H1 (cell line): ENCODE measurements around the gene FMNL2. TPM values are rescaled to one million over a fixed set of nuclear protein-coding genes. Genes with fewer than 3 reads are reported as not detected.

Source experiments
- CTCF ChIA-PET: fragments of 300-600 bp; sonication (Branson Sonifier 250); formaldehyde crosslinking; loops from one replicate; lab custom pipeline; 2021; ENCODE audit not compliant: partially characterized antibody; lab: Charles Lee
- POLR2A ChIA-PET: fragments of 300-600 bp; sonication (Branson Sonifier 250); formaldehyde crosslinking; loops from one replicate; lab custom pipeline; 2021; ENCODE audit warnings: inconsistent platforms; ENCODE audit not compliant: partially characterized antibody; lab: Charles Lee
- DNase-seq, 2 experiments: peaks; one replicate each; pipeline versions ENCODE4 v3.0.0 to v3.0.0-alpha.2; 2010 to 2022; ENCODE audit warnings: low spot score in 2 of 2, low read depth in 1 of 2, mixed read lengths in 1 of 2
- FAIRE-seq: peaks from 2 replicates; lab custom pipeline; 2011; peaks lifted over from hg19 to GRCh38; lab: Jason Lieb, UNC
- H2AFZ ChIP-seq: 2 replicates; pipeline ENCODE4 v1.8.1; 2012; ENCODE audit warnings: low read length, inconsistent platforms
- H2AK5ac ChIP-seq: 2 replicates; pipeline ENCODE4 v1.6.1; 2013; ENCODE audit warnings: low read depth, low read length
- H2BK120ac ChIP-seq: replicated peaks from 2 replicates; pipeline ENCODE3; 2013; ENCODE audit warnings: low read depth, low read length, inconsistent platforms
- H2BK12ac ChIP-seq: 2 replicates; pipeline ENCODE4 v1.6.1; 2013; ENCODE audit warnings: low read depth, low read length
- H2BK15ac ChIP-seq: 2 replicates; pipeline ENCODE4 v1.6.1; 2013; ENCODE audit warnings: low read length
- H2BK20ac ChIP-seq: 2 replicates; pipeline ENCODE4 v1.6.1; 2013; ENCODE audit warnings: low read length
- H2BK5ac ChIP-seq: 2 replicates; pipeline ENCODE4 v1.6.1; 2013; ENCODE audit warnings: low read depth, low read length
- H3K14ac ChIP-seq: 2 replicates; pipeline ENCODE4 v1.6.1; 2013; ENCODE audit warnings: inconsistent platforms; ENCODE audit not compliant: insufficient read length
- H3K18ac ChIP-seq: 2 replicates; pipeline ENCODE4 v1.6.1; 2013; ENCODE audit warnings: low read length; ENCODE audit errors: extremely low read depth
- H3K23ac ChIP-seq: 2 replicates; pipeline ENCODE4 v1.6.1; 2013; ENCODE audit warnings: inconsistent platforms; ENCODE audit not compliant: insufficient read length
- H3K23me2 ChIP-seq: 2 replicates; pipeline ENCODE4 v1.6.1; 2013; ENCODE audit warnings: low read depth, low read length
- H3K27ac ChIP-seq: 2 replicates; pipeline ENCODE4 v1.6.1; 2011; ENCODE audit warnings: low read depth, low read length, inconsistent platforms
- H3K27me3 ChIP-seq, 4 experiments: replicated peaks in 1 of 4; 1 replicate in 1 of 4; 2 replicates in 3 of 4; pipeline versions ENCODE4 v1.6.1 to v1.8.1; 2011 to 2013; ENCODE audit warnings: low read length in 3 of 4, mild to moderate bottlenecking in 3 of 4, inconsistent platforms in 2 of 4, mixed read lengths in 2 of 4, moderate library complexity in 1 of 4; ENCODE audit not compliant: control insufficient read depth in 3 of 4, insufficient read depth in 3 of 4; ENCODE audit errors: extremely low read depth in 1 of 4
- H3K36me3 ChIP-seq, 4 experiments: 2 replicates each; pipeline versions ENCODE4 v1.6.1 to v1.8.1; 2011 to 2013; ENCODE audit warnings: mild to moderate bottlenecking in 4 of 4, low read length in 3 of 4, moderate library complexity in 2 of 4, control low read depth in 1 of 4, inconsistent platforms in 1 of 4; ENCODE audit not compliant: insufficient read depth in 4 of 4, control insufficient read depth in 2 of 4
- H3K4ac ChIP-seq: replicated peaks from 2 replicates; pipeline ENCODE3; 2013; ENCODE audit warnings: low read length, low read depth, mixed read lengths, inconsistent platforms; ENCODE audit not compliant: insufficient read length
- H3K4me1 ChIP-seq, 4 experiments: replicated peaks in 1 of 4; 1 replicate in 1 of 4; 2 replicates in 3 of 4; pipeline versions ENCODE4 v1.6.1 to v1.8.1; 2011 to 2013; ENCODE audit warnings: low read length in 3 of 4, inconsistent platforms in 2 of 4, mixed read lengths in 1 of 4; ENCODE audit not compliant: insufficient read depth in 4 of 4, control insufficient read depth in 3 of 4
- H3K4me2 ChIP-seq, 2 experiments: 2 replicates each; pipeline versions ENCODE4 v1.6.1 to v1.8.1; 2011 to 2013; ENCODE audit warnings: low read depth in 2 of 2, low read length in 2 of 2, control low read depth in 1 of 2, inconsistent platforms in 1 of 2, mild to moderate bottlenecking in 1 of 2; ENCODE audit not compliant: insufficient read depth in 1 of 2
- H3K4me3 ChIP-seq, 4 experiments: fragments of 200-600, 300-600 bp in 1 of 4; sonication (generic), shearing (Covaris generic), sonication (Bioruptor Twin) in 1 of 4; 2 replicates each; pipeline versions ENCODE4 v1.5.1 to v1.8.1; 2011 to 2016; ENCODE audit warnings: low read length in 4 of 4, low read depth in 3 of 4, control low read depth in 2 of 4, inconsistent platforms in 2 of 4, mild to moderate bottlenecking in 2 of 4, mixed read lengths in 1 of 4, moderate library complexity in 1 of 4; ENCODE audit not compliant: insufficient read depth in 2 of 4; ENCODE audit errors: extremely low read depth in 1 of 4
- H3K56ac ChIP-seq: replicated peaks from 2 replicates; pipeline ENCODE3; 2013; ENCODE audit warnings: low read depth, mild to moderate bottlenecking, mixed read lengths, low read length, inconsistent platforms; ENCODE audit not compliant: insufficient read length
- H3K79me1 ChIP-seq: 2 replicates; pipeline ENCODE4 v1.6.1; 2013; ENCODE audit warnings: low read depth, low read length, control low read depth
- H3K79me2 ChIP-seq, 2 experiments: 2 replicates each; pipeline versions ENCODE4 v1.6.1 to v1.8.1; 2012 to 2013; ENCODE audit warnings: low read length in 2 of 2, mild to moderate bottlenecking in 2 of 2, inconsistent platforms in 1 of 2; ENCODE audit not compliant: insufficient read depth in 2 of 2, control insufficient read depth in 1 of 2
- H3K9ac ChIP-seq, 4 experiments: replicated peaks in 1 of 4; 1 replicate in 1 of 4; 2 replicates in 3 of 4; pipeline versions ENCODE4 v1.6.1 to v1.8.1; 2011 to 2013; ENCODE audit warnings: low read depth in 3 of 4, low read length in 3 of 4, control low read depth in 2 of 4, mild to moderate bottlenecking in 2 of 4, moderate library complexity in 2 of 4, inconsistent platforms in 1 of 4; ENCODE audit errors: extremely low read depth in 1 of 4
- H3K9me3 ChIP-seq, 2 experiments: 2 replicates each; pipeline versions ENCODE4 v1.6.1 to v1.8.1; 2012 to 2013; ENCODE audit warnings: mild to moderate bottlenecking in 2 of 2, moderate library complexity in 2 of 2, control low read depth in 1 of 2, inconsistent platforms in 1 of 2, low read depth in 1 of 2, low read length in 1 of 2, mixed read lengths in 1 of 2; ENCODE audit not compliant: insufficient read depth in 2 of 2
- H4K20me1 ChIP-seq, 2 experiments: replicated peaks in 1 of 2; 2 replicates each; pipeline versions ENCODE3 to v1.8.1; 2011 to 2013; ENCODE audit warnings: inconsistent platforms in 2 of 2, low read length in 2 of 2, mild to moderate bottlenecking in 1 of 2; ENCODE audit not compliant: insufficient read depth in 2 of 2, control insufficient read depth in 1 of 2
- H4K5ac ChIP-seq: 2 replicates; pipeline ENCODE4 v1.6.1; 2013; ENCODE audit warnings: low read length, low read depth, mixed read lengths, inconsistent platforms; ENCODE audit not compliant: insufficient read length
- H4K8ac ChIP-seq: 2 replicates; pipeline ENCODE4 v1.8.0; 2013; ENCODE audit warnings: mild to moderate bottlenecking, moderate library complexity, low read length, inconsistent platforms; ENCODE audit not compliant: insufficient read depth; ENCODE audit errors: extremely low read depth
- H4K91ac ChIP-seq: replicated peaks from 2 replicates; pipeline ENCODE3; 2013; ENCODE audit warnings: low read length, mixed read lengths, inconsistent platforms; ENCODE audit not compliant: insufficient read length
- CBX8 ChIP-seq: fragments of 300-800, 300-1000 bp; sonication (generic); IDR thresholded peaks from 2 replicates; pipeline ENCODE4 v1.7.1; 2016; ENCODE audit warnings: low read depth, low read length, borderline replicate concordance
- CHD1 ChIP-seq: IDR thresholded peaks from 2 replicates; pipeline ENCODE4 v1.6.1; 2012; ENCODE audit warnings: low read depth, low read length, improper control_type of control experiment
- CREB1 ChIP-seq: IDR thresholded peaks from 2 replicates; pipeline ENCODE4 v1.6.1; 2012; ENCODE audit warnings: inconsistent platforms
- POU5F1 ChIP-seq: IDR thresholded peaks from 2 replicates; pipeline ENCODE4 v1.6.1; 2011; ENCODE audit warnings: low read depth, mild to moderate bottlenecking, low read length, moderate library complexity
- SAP30 ChIP-seq: fragments of 300-600 bp; sonication (generic); IDR thresholded peaks from 2 replicates; pipeline ENCODE4 v1.7.1; 2012; ENCODE audit warnings: low read length, moderate library complexity, mild to moderate bottlenecking, inconsistent platforms; ENCODE audit not compliant: insufficient read depth, insufficient replicate concordance
- SP2 ChIP-seq: IDR thresholded peaks from 2 replicates; pipeline ENCODE4 v1.6.1; 2012; ENCODE audit warnings: mild to moderate bottlenecking, low read length, inconsistent platforms
- WGBS, 2 experiments: shearing (Covaris generic) in 1 of 2; methylation state at CpG; one replicate each; pipeline versions ENCODE4 v1.1.6 to v1.1.7; 2013 to 2015; ENCODE audit warnings: low lambda C conversion rate in 2 of 2, mixed read lengths in 2 of 2, inconsistent platforms in 1 of 2, low coverage in 1 of 2, missing lambda C conversion rate in 1 of 2; ENCODE audit not compliant: insufficient replicate concordance in 2 of 2, insufficient coverage in 1 of 2, insufficient read length in 1 of 2; ENCODE audit errors: extremely low coverage in 1 of 2, missing lambda C conversion rate in 1 of 2; 5-methylcytosine and 5-hydroxymethylcytosine counted together
- polyA plus RNA-seq, 7 experiments: library from polyadenylated mRNA; depleted of rRNA in 3 of 7; stranded (reverse) in 5 of 7; unstranded in 2 of 7; fragments of >200 nt in 5 of 7; fragments of 200-250 nt in 2 of 7; gene quantifications; 1 replicate in 5 of 7; 2 replicates in 1 of 7; 4 replicates in 1 of 7; pipeline versions ENCODE4 v1.2.1 to v1.2.3, GENCODE V29; 2011 to 2013; ENCODE audit warnings: missing spikeins in 2 of 7, mixed read lengths in 2 of 7
- total RNA-seq: library from RNA; stranded (reverse); fragmentation: NEBNext Ultra II Directional; extraction: Animal tissue kit (Norgen Biotek cat#: 25700); gene quantifications from 2 replicates; pipeline ENCODE4 v1.2.1, GENCODE V29; 2021

Gene FMNL2
- total and polyA plus RNA-seq, 2 of the 8 experiments (the other 6 are each of a cell fraction or from before 2014, with no cell fraction given) = 15.5 to 45.1 TPM

DNA sequence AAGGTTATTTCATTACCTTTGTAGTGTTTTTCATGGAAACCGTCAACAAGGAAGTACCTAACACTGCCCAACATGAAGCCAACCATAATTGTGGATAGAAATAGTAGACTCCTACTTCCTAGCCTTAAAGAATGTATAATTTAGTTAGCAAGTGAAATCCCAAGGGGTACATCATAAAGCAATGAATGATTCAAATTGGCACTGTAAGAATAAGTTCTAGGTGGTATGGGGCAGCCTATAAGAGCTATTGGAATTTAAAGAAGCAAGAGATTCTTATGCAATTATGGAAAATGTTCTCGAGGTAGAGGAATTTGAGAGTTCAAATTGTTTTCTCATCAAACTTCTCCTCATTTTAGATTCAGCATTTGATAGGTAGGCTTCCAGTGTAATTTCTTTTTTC, 157.9 kb downstream of the FMNL2 start:
- DNase-seq (no peak), FAIRE-seq (no peak)
- Histone ChIP-seq H3K18ac (no peak overlapping the region), H3K79me2 (peaks cover 0 to 86% of the 10 kb centered on the region in 2 experiments; a peak in 2 of 4 replicates), H3K23ac (no peak overlapping the region), H3K36me3 (no peaks in the 10 kb centered on the region), H2BK120ac (no peak overlapping the region), H3K9me3 (0 out of 4 replicates have a peak, but pooled peaks cover 0 to 4% of the 10 kb centered on the region in 2 experiments), H4K5ac (no peak overlapping the region), H3K27me3 (no peaks in the 10 kb centered on the region), H3K4me3 (peak overlapping the region in 1 of 4 experiments; percentile 40; a peak in 2 of 8 replicates), H3K27ac (no peak overlapping the region), H3K56ac (no peak overlapping the region), H4K20me1 (no peaks in the 10 kb centered on the region), H2AK5ac (no peak overlapping the region), H3K23me2 (peaks cover 1% of the 10 kb centered on the region), H2BK12ac (no peak overlapping the region), H3K4me2 (peak overlapping the region; percentile 43 to 59), H2BK15ac (no peak overlapping the region), H4K91ac (no peak overlapping the region), H2BK5ac (no peak overlapping the region), H2AFZ (no peak overlapping the region), H3K4ac (no peak overlapping the region), H3K79me1 (peaks cover 8% of the 10 kb centered on the region; the same call in 1 of the 2 replicates), H3K9ac (no peak overlapping the region), H2BK20ac (no peak overlapping the region), H3K14ac (no peak overlapping the region), H4K8ac (no peak overlapping the region), H3K4me1 (peaks cover 0 to 28% (median 23%) of the 10 kb centered on the region in 4 experiments; a peak in 6 of 7 replicates)
- TF ChIP-seq SAP30 = no peak
- no peak for TF ChIP-seq SP2
- no peak for TF ChIP-seq CBX8
- TF ChIP-seq CHD1 = no peak
- no peak for TF ChIP-seq CREB1
- TF ChIP-seq POU5F1 = no peak
- CTCF ChIA-PET = no interaction called here
- WGBS, 2 experiments = 13% methylated on average over 2 of the region's 2 CpGs; no CpG with 5 or more reads in 1 of the 2 experiments
- POLR2A ChIA-PET = no interaction called here
